ENCODE measurements around the gene SYT13. TPM values are rescaled to one million over a fixed set of nuclear protein-coding genes. Genes with fewer than 3 reads are reported as not detected.
A peak's percentile ranks its signal among the peaks of the same experiment; 100 is the strongest.

Gene SYT13, protein sequence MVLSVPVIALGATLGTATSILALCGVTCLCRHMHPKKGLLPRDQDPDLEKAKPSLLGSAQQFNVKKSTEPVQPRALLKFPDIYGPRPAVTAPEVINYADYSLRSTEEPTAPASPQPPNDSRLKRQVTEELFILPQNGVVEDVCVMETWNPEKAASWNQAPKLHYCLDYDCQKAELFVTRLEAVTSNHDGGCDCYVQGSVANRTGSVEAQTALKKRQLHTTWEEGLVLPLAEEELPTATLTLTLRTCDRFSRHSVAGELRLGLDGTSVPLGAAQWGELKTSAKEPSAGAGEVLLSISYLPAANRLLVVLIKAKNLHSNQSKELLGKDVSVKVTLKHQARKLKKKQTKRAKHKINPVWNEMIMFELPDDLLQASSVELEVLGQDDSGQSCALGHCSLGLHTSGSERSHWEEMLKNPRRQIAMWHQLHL
- 1 to 10 TPM in 9 of 10 donors, under 1 TPM in 1; 0.93 to 7.7 (median 2.6) TPM for total RNA-seq
- polyA plus RNA-seq = under 1 TPM; 0.51 to 0.67 TPM
- long read RNA-seq, donor 1, partial matches to known transcripts = 1 of 2 reads
- long read RNA-seq, donor 1, other reads (novel, unspliced or antisense) = 1 of 2 reads
- long read RNA-seq, donor 2, partial matches to known transcripts = 3 of 10 reads
- long read RNA-seq, donor 2, other reads (novel, unspliced or antisense) = 7 of 10 reads
- long read RNA-seq, donor 3, partial matches to known transcripts = 6 of 10 reads
- long read RNA-seq, donor 3, other reads (novel, unspliced or antisense) = 4 of 10 reads

DNA sequence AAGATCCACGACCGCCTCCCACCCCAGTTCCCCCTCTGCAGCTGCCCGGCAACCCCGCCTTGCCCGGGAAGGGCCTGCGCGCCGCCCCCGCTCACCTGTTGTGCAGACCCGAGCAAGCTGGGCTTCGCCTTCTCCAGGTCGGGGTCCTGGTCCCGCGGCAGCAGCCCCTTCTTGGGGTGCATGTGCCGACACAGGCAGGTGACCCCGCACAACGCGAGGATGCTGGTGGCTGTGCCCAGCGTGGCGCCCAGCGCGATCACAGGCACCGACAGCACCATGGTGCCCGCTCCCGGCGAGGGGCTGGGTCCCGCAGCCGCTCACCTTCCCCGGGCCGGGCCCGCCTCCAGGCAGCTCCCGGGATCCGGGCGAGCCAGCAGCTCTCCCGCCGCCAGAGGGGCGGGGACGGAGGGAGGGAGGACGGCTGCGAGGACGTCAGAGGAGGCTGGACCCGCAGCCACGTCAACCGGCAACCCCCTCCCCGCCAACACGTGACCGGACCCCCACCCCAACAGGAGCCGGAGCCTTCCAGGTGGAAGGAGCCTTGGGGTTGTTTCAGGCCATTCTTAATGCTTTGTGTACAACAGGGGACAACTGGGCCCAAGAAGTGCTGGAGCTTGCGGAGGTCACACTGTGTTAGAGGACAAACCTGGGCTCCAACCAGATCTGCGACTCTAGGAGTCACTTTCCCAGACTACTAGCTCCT is at the start of gene SYT13:
SYT13 (minus strand) TSS at position 412 of the 703 bp plus-strand sequence; CDS start at position 278, 134 bp downstream.
- intact Hi-C loops (cut with DNase I) = loop anchor here in 1 of 10 donors (2.0 kb wide), 1 partner anchor 75 kb away; no protein-coding TSS in a partner anchor
- ATAC-seq (peak in 6 of 8 donors; percentile 64 to 88 (median 68)), DNase-seq (peak; percentile 11 to 45)
- TF ChIP-seq, protein P1, sequence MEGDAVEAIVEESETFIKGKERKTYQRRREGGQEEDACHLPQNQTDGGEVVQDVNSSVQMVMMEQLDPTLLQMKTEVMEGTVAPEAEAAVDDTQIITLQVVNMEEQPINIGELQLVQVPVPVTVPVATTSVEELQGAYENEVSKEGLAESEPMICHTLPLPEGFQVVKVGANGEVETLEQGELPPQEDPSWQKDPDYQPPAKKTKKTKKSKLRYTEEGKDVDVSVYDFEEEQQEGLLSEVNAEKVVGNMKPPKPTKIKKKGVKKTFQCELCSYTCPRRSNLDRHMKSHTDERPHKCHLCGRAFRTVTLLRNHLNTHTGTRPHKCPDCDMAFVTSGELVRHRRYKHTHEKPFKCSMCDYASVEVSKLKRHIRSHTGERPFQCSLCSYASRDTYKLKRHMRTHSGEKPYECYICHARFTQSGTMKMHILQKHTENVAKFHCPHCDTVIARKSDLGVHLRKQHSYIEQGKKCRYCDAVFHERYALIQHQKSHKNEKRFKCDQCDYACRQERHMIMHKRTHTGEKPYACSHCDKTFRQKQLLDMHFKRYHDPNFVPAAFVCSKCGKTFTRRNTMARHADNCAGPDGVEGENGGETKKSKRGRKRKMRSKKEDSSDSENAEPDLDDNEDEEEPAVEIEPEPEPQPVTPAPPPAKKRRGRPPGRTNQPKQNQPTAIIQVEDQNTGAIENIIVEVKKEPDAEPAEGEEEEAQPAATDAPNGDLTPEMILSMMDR (IDR thresholded peaks at IDR 0.05) = no peak
- Histone ChIP-seq H3K27ac (no peak within 1 kb of the TSS), H3K9me3 (peaks cover 0 to 9% (median 0%) of the 10 kb centered on the region in 11 donors), H3K4me1 (peaks cover 0 to 7% (median 5%) of the 10 kb centered on the region in 9 donors), H3K36me3 (no peaks in the 10 kb centered on the region), H3K27me3 (peaks cover 4 to 90% (median 78%) of the 10 kb centered on the region in 7 donors), H3K4me3 (peak within 1 kb of the TSS in 8 of 10 donors; percentile 10 to 35 (median 23))
- WGBS, 2 donors = 3 to 4% methylated on average over 50 of the region's 50 CpGs

DNA sequence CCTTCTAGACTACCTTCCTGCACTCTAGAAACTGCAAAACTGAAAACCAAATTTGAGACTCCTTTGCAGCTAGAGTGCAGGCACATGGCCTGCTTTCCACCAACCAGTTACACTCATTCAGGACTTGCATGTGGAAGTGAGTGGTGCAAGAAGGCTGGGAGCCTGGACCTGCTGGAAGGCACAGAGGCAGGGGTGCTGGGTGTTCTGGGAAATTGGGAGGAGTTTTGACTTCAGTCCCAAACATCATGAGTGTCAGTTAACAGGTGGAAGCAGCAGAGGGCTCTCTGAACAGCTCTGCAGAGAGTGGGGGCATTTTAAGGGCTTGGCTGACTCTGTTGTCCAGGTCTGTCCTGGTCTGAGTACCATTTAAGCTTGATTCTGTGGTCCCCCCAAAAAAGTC is 49.3 kb upstream of the SYT13 start:
- Histone ChIP-seq H3K9me3 (no peaks in the 10 kb centered on the region), H3K36me3 (no peaks in the 10 kb centered on the region), H3K27me3 (peaks cover 0 to 7% (median 0%) of the 10 kb centered on the region in 7 donors), H3K4me3 (no peak overlapping the region), H3K4me1 (peaks cover 0 to 31% (median 11%) of the 10 kb centered on the region in 9 donors), H3K27ac (no peak overlapping the region)
- intact Hi-C loops (cut with DNase I) = loop anchor here in 7 of 10 donors (5.0 to 10.0 kb wide), 4 partner anchors 391 to 437 kb away; no protein-coding TSS in a partner anchor
- TF ChIP-seq, protein P1 (IDR thresholded peaks at IDR 0.05) = no peak
- no peak for ATAC-seq
- no peak for DNase-seq

DNA sequence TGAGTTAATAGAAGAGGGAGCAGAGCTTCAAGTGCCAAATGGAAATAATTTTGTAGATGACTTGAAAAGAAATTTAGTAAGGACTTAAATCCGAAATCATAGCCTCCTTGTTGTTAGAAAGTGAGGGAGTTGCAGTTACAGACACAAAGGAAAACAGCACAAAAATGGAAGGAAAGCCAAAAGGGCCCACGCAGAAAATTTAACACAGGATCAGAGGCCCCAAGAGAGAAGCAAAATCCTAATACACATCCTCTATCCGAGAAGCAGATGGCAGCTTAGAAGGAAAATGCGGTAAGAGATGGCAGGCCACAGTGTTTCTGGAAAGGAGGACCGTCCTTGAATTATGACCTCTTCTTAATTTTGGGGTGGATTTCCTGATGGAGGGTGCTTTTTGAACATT is 48.7 kb upstream of the SYT13 start:
- ATAC-seq = no peak
- H3K27ac ChIP-seq = peak overlapping the region in 1 of 10 donors; percentile 73
- H3K4me1 ChIP-seq = peaks cover 0 to 25% (median 10%) of the 10 kb centered on the region in 9 donors
- no peak for DNase-seq
- H3K4me3 ChIP-seq = no peak overlapping the region
- TF ChIP-seq, protein P1 (IDR thresholded peaks at IDR 0.05) = no peak
- intact Hi-C loops (cut with DNase I) = loop anchor here in 9 of 10 donors (5.0 to 10.0 kb wide), 9 partner anchors 43 to 437 kb away; no protein-coding TSS in a partner anchor
- H3K36me3 ChIP-seq = no peaks in the 10 kb centered on the region
- 71 to 75% methylated on average over 5 of the region's 5 CpGs for WGBS, 2 donors
- H3K9me3 ChIP-seq = no peaks in the 10 kb centered on the region
- peaks cover 0 to 7% (median 0%) of the 10 kb centered on the region in 7 donors for H3K27me3 ChIP-seq
